ENCODE data around the gene F2. TPM values are rescaled to one million over a fixed set of nuclear protein-coding genes. Genes with fewer than 3 reads are reported as not detected.

The F2 gene
- total RNA-seq, 1 donor from 2014 or later, result 0.19 TPM

- no peak overlapping the region for H3K27ac Mint-ChIP-seq (ENCODE audit: unreplicated experiment)
- H3K27me3 Mint-ChIP-seq (ENCODE audit: unreplicated experiment), result no peaks in the 10 kb centered on the region
- DNase-seq (ENCODE audit: extremely low spot score, unreplicated experiment), result no peak
- H3K36me3 Mint-ChIP-seq (ENCODE audit: unreplicated experiment), result peaks cover 29% of the 10 kb centered on the region
- H3K4me1 Mint-ChIP-seq (ENCODE audit: unreplicated experiment), result peaks cover 24% of the 10 kb centered on the region
- no peak overlapping the region for H3K4me3 Mint-ChIP-seq (ENCODE audit: unreplicated experiment)
- H3K9me3 Mint-ChIP-seq (ENCODE audit: unreplicated experiment), result no peaks in the 10 kb centered on the region
- no peak for TF ChIP-seq CTCF (IDR thresholded peaks at IDR 0.05)
Measured at GRCh38 chr11:46692450-46692849, 26.6 kb upstream of the F2 start.

GRCh38 chr11:46693597-46694012, 25.4 kb upstream of the F2 start:
- no peaks in the 10 kb centered on the region for H3K27me3 Mint-ChIP-seq (ENCODE audit: unreplicated experiment)
- H3K27ac Mint-ChIP-seq (ENCODE audit: unreplicated experiment), result peak overlapping the region; percentile 79
- peaks cover 35% of the 10 kb centered on the region for H3K4me1 Mint-ChIP-seq (ENCODE audit: unreplicated experiment)
- H3K4me3 Mint-ChIP-seq (ENCODE audit: unreplicated experiment), result no peak overlapping the region
- DNase-seq (ENCODE audit: extremely low spot score, unreplicated experiment), result no peak
- H3K36me3 Mint-ChIP-seq (ENCODE audit: unreplicated experiment), result peaks cover 25% of the 10 kb centered on the region
- H3K9me3 Mint-ChIP-seq (ENCODE audit: unreplicated experiment), result no peaks in the 10 kb centered on the region
- no peak for TF ChIP-seq CTCF (IDR thresholded peaks at IDR 0.05)

- peaks cover 40% of the 10 kb centered on the region for H3K4me1 Mint-ChIP-seq (ENCODE audit: unreplicated experiment)
- H3K36me3 Mint-ChIP-seq (ENCODE audit: unreplicated experiment), result peaks cover 24% of the 10 kb centered on the region
- H3K9me3 Mint-ChIP-seq (ENCODE audit: unreplicated experiment), result no peaks in the 10 kb centered on the region
- TF ChIP-seq CTCF (IDR thresholded peaks at IDR 0.05), result no peak
- peak overlapping the region; percentile 20 for H3K4me3 Mint-ChIP-seq (ENCODE audit: unreplicated experiment)
- H3K27ac Mint-ChIP-seq (ENCODE audit: unreplicated experiment), result peak overlapping the region; percentile 79
- no peaks in the 10 kb centered on the region for H3K27me3 Mint-ChIP-seq (ENCODE audit: unreplicated experiment)
- DNase-seq (ENCODE audit: extremely low spot score, unreplicated experiment), result no peak
Measured at GRCh38 chr11:46694072-46694471, 24.9 kb upstream of the F2 start.

- Mint-ChIP-seq H3K4me1 (ENCODE audit: unreplicated experiment) (peaks cover 42% of the 10 kb centered on the region), H3K36me3 (ENCODE audit: unreplicated experiment) (peaks cover 22% of the 10 kb centered on the region), H3K9me3 (ENCODE audit: unreplicated experiment) (no peaks in the 10 kb centered on the region), H3K4me3 (ENCODE audit: unreplicated experiment) (no peak overlapping the region), H3K27ac (ENCODE audit: unreplicated experiment) (no peak overlapping the region), H3K27me3 (ENCODE audit: unreplicated experiment) (no peaks in the 10 kb centered on the region)
- no peak for TF ChIP-seq CTCF (IDR thresholded peaks at IDR 0.05)
- DNase-seq (ENCODE audit: extremely low spot score, unreplicated experiment), result no peak
Measured at GRCh38 chr11:46694607-46695006, 24.4 kb upstream of the F2 start.

- DNase-seq (ENCODE audit: extremely low spot score, unreplicated experiment), result no peak
- peaks cover 18% of the 10 kb centered on the region for H3K36me3 Mint-ChIP-seq (ENCODE audit: unreplicated experiment)
- H3K27me3 Mint-ChIP-seq (ENCODE audit: unreplicated experiment), result no peaks in the 10 kb centered on the region
- H3K9me3 Mint-ChIP-seq (ENCODE audit: unreplicated experiment), result no peaks in the 10 kb centered on the region
- H3K4me3 Mint-ChIP-seq (ENCODE audit: unreplicated experiment), result no peak overlapping the region
- H3K27ac Mint-ChIP-seq (ENCODE audit: unreplicated experiment), result peak overlapping the region; percentile 64
- peaks cover 52% of the 10 kb centered on the region for H3K4me1 Mint-ChIP-seq (ENCODE audit: unreplicated experiment)
- no peak for TF ChIP-seq CTCF (IDR thresholded peaks at IDR 0.05)
Measured at GRCh38 chr11:46695345-46696211, 23.4 kb upstream of the F2 start.

Data from osteocyte (in vitro differentiated cells).